HFFc6 (cell line): ENCODE results near the gene SERPINB6. TPM values are rescaled to one million over a fixed set of nuclear protein-coding genes. Genes with fewer than 3 reads are reported as not detected.

Experiments
- DNase-seq: peaks from one replicate; pipeline ENCODE4 v3.0.0-alpha.2; 2018
- H3K27ac Mint-ChIP-seq: 2 replicates; pipeline ENCODE4 v1.8.0; 2020; ENCODE audit warnings: mild to moderate bottlenecking, mixed read lengths
- H3K27me3 Mint-ChIP-seq: 2 replicates; pipeline ENCODE4 v1.8.0; 2021; ENCODE audit warnings: mild to moderate bottlenecking, moderate library complexity, mixed read lengths; ENCODE audit not compliant: insufficient read depth
- H3K36me3 Mint-ChIP-seq: 2 replicates; pipeline ENCODE4 v1.8.0; 2021; ENCODE audit warnings: low read depth, mixed read lengths
- H3K4me1 Mint-ChIP-seq: 2 replicates; pipeline ENCODE4 v1.8.0; 2020; ENCODE audit warnings: low read depth, mixed read lengths
- H3K4me3 Mint-ChIP-seq: 2 replicates; pipeline ENCODE4 v1.8.0; 2020; ENCODE audit warnings: mild to moderate bottlenecking, moderate library complexity, mixed read lengths
- H3K9me3 Mint-ChIP-seq: 2 replicates; pipeline ENCODE4 v1.8.0; 2020; ENCODE audit warnings: mild to moderate bottlenecking, mixed read lengths
- CTCF ChIP-seq: fragments of 200-600 bp; sonication (generic); IDR thresholded peaks from 2 replicates; pipeline ENCODE4 v1.5.0; 2021; ENCODE audit warnings: antibody characterized with exemption, mild to moderate bottlenecking
- total RNA-seq, 6 experiments: library from RNA; stranded (reverse); fragmentation: NEBNext Ultra II Directional; extraction: Animal tissue kit (Norgen Biotek cat#: 25700); gene quantifications; 2 replicates in 1 of 6; 3 replicates in 5 of 6; pipeline ENCODE4 v1.2.3, GENCODE V29; 2021

The SERPINB6 gene
- total RNA-seq, 6 experiments from 2014 or later, result 109 to 142 (median 134) TPM

GRCh38 chr6:2966347-2966746 is 5.0 kb downstream of the SERPINB6 start:
- H3K36me3 Mint-ChIP-seq, result peaks cover 7% of the 10 kb centered on the region
- H3K27ac Mint-ChIP-seq, result no peak overlapping the region
- no peaks in the 10 kb centered on the region for H3K9me3 Mint-ChIP-seq
- peaks cover 60% of the 10 kb centered on the region for H3K4me1 Mint-ChIP-seq
- no peak for DNase-seq
- H3K27me3 Mint-ChIP-seq, result peaks cover 1% of the 10 kb centered on the region; the same call in 1 of the 2 replicates
- TF ChIP-seq CTCF, result no peak
- H3K4me3 Mint-ChIP-seq, result no peak overlapping the region

GRCh38 chr6:2964793-2965505 is 6.4 kb downstream of the SERPINB6 start:
- Mint-ChIP-seq H3K4me1 (peaks cover 66% of the 10 kb centered on the region), H3K4me3 (no peak overlapping the region), H3K27ac (no peak overlapping the region), H3K9me3 (no peaks in the 10 kb centered on the region), H3K36me3 (peaks cover 7% of the 10 kb centered on the region), H3K27me3 (peaks cover 1% of the 10 kb centered on the region; the same call in 1 of the 2 replicates)
- TF ChIP-seq CTCF, result no peak
- no peak for DNase-seq

GRCh38 chr6:2963756-2964155 is 7.6 kb downstream of the SERPINB6 start:
- no peak for TF ChIP-seq CTCF
- Mint-ChIP-seq H3K4me3 (no peak overlapping the region), H3K9me3 (no peaks in the 10 kb centered on the region), H3K27ac (no peak overlapping the region; the same call in 1 of the 2 replicates), H3K36me3 (peaks cover 6% of the 10 kb centered on the region), H3K27me3 (peaks cover 1% of the 10 kb centered on the region; the same call in 1 of the 2 replicates), H3K4me1 (peaks cover 61% of the 10 kb centered on the region)
- no peak for DNase-seq

- H3K36me3 Mint-ChIP-seq, result no peaks in the 10 kb centered on the region; the same call in 1 of the 2 replicates
- peaks cover 1% of the 10 kb centered on the region; the same call in 1 of the 2 replicates for H3K27me3 Mint-ChIP-seq
- no peak for DNase-seq
- peaks cover 58% of the 10 kb centered on the region for H3K4me1 Mint-ChIP-seq
- H3K4me3 Mint-ChIP-seq, result no peak overlapping the region
- TF ChIP-seq CTCF, result no peak
- H3K27ac Mint-ChIP-seq, result peak overlapping the region; percentile 46; the same call in 1 of the 2 replicates
- no peaks in the 10 kb centered on the region for H3K9me3 Mint-ChIP-seq
These were observed 8.7 kb downstream of the SERPINB6 start for GRCh38 chr6:2962636-2963035.

GRCh38 chr6:2962004-2962403 is 9.4 kb downstream of the SERPINB6 start:
- Mint-ChIP-seq H3K4me1 (peaks cover 58% of the 10 kb centered on the region), H3K9me3 (no peaks in the 10 kb centered on the region), H3K4me3 (no peak overlapping the region), H3K27me3 (no peaks in the 10 kb centered on the region; the same call in 1 of the 2 replicates), H3K27ac (peak overlapping the region; percentile 87), H3K36me3 (no peaks in the 10 kb centered on the region; the same call in 1 of the 2 replicates)
- no peak for DNase-seq
- TF ChIP-seq CTCF, result no peak
